HG03457 (cell line): ENCODE measurements around the gene KIF2C.
A peak's percentile ranks its signal among the peaks of the same experiment; 100 is the strongest.

Experiments used
- ATAC-seq: cut with Tn5 transposase; IDR thresholded peaks from one replicate; pipeline ENCODE4 v1.9.1; 2021; ENCODE audit warnings: moderate number of reproducible peaks; ENCODE audit not compliant: unreplicated experiment

The KIF2C gene

DNA sequence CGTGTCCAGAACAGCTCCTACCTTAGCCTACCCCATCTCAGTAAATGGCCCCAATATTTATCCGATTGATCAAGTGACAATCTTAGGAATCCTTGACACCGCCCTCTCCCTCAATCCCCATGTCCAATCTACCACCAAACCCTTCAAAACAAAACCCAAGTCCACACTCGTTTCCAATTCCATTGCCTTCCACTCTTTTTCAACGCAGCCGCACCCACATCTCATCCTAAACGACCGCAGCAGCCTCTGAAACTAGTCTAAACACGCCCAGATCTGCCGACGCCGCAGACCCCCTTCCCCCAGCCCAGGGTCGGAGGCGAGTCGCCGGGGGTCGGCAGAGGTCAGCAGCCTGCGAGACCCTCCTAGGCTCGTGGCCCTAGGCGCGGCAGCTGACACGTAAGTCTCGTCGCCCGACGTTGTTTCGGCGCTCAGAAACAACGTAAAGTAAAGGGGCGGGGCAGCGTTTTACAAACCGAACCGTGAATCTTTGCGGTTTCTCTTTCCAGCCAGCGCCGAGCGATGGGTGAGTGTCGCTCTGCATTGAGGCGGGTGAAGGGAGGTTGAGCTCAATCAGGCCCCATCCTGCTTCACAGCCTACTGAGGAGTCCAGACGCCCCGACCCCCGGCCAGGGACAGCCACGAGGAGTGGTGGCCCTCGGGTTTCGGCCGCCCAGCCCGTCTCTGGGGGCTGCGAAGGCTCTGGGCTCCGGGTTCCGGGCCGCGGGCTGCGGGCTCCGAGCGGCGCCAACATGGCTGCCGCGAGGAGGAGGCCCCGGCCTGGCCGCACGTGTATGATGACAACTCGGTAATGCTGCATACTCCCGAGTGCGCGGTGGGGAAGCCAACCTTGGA, 35.7 kb downstream of the KIF2C start, which contains the start of gene RPS8:
TSS of gene RPS8 (plus strand) at position 463 of the 852 bp plus-strand sequence. CDS start at position 520, 57 bp downstream.
- ATAC-seq = peak; percentile 63

DNA sequence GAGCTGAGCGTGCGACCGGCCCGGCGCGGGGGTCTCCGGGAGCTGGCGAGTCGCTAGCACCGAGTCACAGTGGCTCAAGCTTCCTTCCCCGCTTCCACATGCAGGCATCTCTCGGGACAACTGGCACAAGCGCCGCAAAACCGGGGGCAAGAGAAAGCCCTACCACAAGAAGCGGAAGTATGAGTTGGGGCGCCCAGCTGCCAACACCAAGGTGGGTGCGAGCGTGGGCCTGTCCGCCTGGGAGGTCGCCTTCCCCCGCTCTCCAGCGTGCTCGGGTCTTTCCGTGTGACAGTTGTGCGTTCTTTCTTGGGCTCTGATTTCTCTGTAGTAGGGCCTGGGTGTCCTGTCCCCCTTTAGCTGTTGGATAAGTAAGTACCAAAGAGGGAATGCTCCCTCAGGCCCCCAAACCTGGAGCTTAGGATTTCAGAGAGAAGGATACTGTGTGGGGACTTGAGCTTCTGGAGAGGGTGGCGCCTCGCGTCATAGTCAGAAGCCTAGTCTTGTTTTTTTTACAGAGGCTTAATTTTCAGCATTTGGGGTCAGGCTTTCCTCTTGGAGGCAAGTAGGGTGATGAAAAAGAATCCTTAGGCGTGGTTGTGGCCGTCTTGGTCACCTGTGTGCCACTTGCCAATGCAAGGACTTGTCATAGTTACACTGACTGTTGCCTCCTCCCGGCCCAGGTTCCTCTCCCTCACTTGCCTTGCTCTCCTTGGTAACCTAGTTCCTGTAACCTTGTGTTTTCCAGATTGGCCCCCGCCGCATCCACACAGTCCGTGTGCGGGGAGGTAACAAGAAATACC, 36.5 kb downstream of the KIF2C start:
- ATAC-seq = peak; percentile 6

DNA sequence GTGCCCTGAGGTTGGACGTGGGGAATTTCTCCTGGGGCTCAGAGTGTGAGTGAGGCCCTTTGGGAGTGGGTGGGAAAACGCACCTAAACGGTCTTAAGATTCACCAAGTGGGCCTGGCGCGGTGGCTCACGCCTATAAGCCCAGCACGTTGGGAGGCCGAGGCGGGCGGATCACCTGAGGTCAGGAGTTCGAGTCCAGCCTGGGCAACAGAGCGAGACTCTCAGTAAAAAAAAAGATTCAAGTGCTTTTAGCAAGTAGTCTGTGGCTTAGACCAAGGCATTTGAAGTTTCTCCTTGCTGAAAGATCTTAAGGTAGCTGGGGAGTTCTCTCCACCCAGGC, 37.1 kb downstream of the KIF2C start:
- ATAC-seq = no peak

DNA sequence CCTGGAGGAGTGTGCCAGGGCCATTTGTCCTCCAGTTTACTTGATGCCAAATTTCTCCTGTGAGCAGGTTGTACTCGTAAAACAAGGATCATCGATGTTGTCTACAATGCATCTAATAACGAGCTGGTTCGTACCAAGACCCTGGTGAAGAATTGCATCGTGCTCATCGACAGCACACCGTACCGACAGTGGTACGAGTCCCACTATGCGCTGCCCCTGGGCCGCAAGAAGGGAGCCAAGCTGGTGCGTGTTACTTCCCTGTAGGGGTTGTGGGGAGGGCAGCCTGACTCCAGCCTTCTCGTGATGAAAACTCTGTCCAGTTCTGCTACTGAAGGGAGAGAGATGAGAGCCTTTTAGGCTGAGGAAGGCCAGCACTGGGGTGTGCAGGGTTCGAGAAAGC, 37.9 kb downstream of the KIF2C start:
- no peak for ATAC-seq

DNA sequence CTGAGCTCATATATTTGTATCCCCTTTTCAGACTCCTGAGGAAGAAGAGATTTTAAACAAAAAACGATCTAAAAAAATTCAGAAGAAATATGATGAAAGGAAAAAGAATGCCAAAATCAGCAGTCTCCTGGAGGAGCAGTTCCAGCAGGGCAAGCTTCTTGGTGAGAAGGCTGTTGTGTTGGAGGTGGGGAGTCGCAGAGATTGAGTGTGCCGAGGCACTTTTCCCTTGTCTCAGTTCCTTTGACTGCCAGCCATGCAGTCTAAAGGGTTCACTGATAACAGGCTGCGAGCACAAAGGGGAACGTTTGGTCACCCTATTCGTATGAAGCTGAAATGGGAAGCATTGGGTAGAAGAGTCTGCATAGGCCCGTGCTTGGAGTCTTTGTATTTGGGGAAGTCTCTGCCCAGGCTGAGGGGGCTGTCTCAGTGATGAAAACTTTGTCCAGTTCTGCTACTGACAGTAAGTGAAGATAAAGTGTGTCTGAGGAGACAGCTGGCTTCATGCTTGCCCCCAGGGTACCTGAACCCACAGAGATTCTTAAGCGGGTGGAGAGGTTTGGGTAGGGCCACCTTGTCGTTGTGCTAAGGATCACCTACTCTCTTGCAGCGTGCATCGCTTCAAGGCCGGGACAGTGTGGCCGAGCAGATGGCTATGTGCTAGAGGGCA, 38.5 kb downstream of the KIF2C start:
- no peak for ATAC-seq

DNA sequence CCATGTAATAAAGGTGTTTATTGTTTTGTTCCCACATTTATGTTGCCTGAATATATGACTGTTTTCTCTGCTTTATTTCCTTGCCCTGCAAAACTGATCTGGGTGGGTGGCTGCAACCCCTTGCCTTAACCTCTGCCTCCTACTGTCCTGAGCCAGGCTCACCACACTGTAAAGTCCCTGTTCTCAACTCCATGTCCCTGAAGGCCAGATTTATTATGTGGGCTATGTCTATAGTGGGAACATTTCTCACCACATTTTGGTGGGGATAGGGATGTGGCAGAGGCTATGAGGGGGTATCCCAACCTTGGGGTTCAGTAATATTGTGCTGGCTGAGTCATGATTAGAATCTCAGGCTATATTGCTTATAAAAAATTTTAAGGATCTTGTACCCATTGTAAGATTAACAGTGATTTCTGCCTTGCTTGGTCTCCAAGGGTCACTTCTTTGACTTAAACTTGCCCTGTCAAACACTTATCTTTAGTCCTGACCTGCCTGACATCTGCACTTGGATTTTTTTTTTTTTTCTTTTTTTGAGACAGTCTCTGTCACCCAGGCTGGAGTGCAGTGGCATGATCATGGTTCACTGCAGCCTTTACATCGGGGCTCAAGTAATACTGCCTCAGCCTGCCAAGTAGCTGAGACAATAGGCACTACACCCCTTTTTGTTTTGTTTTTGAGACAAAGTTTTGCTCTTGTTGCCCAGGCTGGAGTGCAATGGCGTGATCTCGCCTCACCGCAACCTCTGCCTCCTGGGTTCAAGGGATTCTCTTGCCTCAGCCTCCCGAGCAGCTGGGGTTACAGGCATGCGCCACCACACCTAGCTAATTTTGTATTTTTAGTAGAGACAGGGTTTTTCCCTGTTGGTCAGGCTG, 39.3 kb downstream of the KIF2C start:
- no peak for ATAC-seq

DNA sequence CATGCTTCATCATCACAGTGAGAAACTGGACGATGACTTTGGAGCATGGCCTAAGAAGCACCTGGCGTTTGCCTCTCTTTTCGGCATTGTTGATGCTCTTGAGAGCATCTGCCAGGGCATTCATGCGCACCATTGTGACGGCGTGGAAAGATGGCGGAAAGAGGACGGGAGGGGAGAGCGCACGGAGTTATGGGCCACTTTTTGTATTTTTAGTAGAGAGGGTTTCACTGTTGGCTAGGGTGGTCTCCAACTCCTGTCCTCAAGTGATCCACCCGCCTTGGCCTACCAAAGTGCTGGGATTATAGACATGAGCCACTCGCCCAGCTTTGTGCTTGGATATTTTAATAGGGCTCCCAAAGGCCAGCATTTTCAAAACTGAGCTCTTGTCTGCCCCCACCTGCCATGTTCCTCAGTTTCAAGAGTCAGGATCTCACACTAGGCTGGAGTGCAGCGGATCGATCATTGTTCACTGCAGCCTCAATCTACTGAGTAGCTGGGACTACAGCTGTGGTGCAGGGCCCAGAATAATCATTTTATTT, 41.0 kb downstream of the KIF2C start:
- ATAC-seq = no peak

DNA sequence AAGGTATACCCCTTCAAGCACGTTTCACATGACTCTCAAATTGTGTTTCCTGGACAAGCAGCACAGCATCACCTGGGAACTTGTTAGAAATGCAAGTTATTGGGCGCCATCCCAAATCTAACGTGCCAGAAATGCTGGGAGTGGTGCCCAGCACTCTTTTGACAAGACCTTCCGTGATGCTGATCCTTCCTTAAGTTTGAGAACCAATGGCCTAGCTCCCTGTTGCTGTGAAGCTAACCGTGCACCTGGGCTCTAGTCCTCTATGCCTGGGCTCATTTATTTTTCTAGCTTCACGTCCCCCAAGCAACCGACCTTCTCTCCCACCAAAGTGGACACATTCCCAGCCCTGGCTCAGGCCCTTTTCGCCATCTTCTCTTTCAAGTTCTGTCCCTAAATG, 44.1 kb downstream of the KIF2C start:
- ATAC-seq = no peak

DNA sequence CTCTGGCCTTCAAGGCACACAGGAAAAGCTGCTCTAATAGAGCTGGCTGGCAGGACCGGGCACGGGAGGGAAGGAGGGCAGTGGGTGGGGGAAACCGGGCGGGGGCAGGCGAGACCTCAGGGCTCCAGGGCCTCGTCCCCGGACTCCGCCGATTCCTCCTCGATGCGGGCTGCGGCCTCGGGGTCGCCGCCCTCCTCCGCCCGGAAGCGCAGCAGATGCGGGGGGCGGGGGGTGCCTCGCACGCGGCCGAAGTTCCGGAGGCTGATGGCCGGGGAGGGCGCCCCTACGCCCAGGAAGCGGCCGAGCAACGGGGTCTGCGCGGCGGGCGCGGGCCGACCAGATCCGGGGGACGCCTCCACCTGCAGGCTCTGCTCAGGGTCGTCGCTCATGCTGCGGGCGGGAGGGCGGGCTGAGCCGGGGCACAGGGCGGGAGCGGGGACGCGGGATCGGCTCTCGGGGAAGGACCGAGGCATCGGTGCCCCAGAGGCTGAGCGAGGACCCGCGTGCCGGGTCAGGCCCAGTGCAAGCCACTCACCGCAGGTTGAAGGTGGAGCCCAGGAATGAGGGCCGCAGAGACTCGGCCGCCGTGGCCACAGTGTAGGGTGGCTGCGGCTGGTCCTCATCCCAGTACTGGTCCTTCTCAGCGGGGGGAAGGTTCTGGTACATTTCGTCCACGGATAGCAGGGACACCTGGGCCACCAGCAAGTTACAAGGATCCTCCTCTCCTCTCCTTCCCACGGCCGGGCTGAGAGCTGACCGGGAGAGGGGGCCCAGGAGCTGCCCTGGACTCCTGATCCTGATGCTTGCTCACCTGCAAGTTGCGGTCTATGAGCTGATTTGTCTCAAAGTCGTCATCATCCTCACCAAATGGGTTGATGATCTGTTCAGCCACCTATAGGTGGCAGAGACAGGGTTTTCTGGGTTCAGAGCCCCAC, 44.7 kb downstream of the KIF2C start:
- no peak for ATAC-seq

DNA sequence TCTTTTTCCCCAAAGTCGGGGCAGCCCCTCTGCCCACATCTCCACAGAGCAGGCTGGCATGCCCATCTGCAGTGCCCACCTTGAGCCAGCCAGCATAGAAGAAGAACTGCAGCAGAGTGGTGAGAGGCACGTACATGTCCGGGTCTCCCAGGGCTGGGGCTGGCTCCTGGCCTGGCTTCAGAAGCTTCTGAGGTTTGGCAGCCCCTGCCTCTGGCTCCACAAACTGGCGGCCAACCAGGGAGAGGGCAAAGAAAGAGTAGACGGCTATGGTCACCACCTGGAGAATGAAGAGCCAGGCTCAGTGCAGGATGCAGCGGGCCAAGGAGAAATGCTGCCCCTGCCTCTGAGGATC, 45.4 kb downstream of the KIF2C start:
- no peak for ATAC-seq

DNA sequence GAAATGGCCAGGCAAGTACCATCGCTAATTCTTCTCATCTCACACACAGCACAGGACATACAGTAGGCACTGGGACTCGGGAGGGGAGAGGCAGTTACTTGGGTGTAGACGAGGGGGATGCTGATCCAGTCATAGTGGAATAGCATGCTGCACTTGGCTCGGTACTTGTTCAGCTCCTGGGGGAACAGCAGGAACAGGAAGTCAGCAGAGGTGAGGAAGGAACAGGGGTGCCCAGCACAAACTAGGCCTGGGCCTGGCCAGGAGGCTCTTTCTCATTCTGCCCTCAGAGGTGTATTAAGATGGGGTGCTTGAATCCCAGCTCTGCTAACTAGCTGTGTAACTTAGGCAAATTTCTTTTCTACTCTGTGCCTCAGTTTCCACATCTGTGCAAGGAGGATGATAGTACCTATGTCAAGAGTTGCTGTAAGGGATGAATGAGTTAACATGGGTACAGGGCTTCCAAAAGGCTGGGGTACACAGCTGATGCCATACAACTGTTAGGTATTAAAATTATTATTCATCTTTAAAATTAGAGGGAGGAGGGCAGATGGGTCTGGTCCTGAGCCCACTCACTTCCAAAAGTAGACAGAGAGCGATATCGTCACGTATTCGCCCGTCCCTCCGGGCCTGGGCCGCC, 46.0 kb downstream of the KIF2C start:
- ATAC-seq = no peak

DNA sequence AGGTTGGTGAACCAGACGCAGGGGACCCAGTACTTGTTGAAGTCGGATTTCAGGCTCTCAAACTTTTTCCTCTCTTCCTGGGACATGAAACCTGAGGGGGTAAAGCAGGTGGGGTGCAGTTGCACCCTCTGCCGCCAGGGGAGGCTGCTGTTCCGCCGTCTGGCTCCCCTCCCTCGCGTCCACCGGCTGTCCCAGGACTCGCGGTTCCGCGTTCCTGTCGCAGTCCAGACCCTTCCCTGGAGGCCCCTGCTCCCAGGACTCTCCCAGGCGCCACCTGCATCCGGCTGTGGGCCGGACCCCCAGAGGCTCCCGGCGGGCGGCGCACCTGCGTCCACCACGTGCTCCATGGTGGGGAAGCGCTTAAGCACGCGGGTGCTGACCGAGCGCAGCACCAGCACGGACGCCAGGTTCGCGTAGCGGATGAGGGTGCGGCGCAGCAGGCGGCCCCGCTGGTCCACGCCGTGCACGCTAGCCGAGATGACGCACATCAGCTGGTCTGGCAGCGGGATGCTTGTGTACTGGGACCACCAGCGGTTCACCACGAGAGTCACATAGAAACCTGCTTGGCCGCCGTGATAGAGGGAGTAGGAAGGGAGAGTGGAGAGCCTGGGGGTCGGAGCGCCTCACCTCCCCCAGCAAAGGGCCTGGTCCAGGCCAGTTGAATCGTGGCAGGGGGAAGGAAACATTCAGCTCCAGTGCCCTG, 46.7 kb downstream of the KIF2C start:
- no peak for ATAC-seq

DNA sequence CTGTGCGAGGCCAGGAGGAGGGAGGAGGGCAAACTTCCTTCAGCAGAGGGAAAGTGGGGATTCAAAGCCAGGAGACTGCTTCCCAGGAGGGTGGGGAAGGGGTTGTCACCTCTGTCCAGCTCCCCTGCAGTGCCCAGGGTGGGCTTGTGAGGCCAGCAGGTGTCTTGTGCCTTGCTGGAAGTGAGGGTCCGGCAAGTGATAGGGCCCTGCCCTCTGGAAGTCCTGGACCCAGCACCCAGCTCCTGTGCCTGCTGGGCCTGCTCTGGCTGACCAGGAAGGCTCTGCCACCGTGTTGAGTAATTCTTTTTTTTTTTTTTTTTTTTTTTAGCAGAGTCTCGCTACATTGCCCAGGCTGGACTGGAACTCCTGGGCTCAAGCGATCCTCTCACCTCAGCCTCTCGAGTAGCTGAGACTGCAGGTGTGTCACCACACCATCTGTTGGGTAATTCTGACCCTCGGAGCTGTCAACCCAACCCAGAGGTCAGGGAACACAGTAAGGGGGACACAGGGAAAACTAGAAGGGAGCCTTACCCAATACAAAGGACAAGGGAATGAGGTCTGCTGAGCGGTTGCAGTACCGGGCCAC, 47.3 kb downstream of the KIF2C start:
- ATAC-seq = no peak

DNA sequence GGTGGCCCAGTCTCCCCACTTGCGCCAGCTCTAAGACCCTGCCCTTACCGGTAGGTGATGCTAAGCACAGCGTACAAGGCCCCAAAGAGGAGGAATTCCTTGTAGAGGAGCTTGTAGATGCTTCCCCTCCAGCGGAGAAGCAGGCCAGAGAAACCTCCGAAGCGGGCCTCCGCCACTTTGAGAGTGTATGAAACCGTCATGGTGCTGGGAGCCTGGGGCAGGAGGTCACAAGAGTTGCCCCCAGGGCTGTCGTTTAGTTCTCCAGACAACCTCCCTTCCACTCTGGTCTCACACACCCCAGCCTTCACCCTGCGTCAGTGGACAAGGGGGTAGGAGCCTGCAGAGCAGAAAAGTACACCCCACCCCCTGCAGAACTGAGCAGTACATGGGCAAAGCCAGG, 47.9 kb downstream of the KIF2C start:
- ATAC-seq = no peak

DNA sequence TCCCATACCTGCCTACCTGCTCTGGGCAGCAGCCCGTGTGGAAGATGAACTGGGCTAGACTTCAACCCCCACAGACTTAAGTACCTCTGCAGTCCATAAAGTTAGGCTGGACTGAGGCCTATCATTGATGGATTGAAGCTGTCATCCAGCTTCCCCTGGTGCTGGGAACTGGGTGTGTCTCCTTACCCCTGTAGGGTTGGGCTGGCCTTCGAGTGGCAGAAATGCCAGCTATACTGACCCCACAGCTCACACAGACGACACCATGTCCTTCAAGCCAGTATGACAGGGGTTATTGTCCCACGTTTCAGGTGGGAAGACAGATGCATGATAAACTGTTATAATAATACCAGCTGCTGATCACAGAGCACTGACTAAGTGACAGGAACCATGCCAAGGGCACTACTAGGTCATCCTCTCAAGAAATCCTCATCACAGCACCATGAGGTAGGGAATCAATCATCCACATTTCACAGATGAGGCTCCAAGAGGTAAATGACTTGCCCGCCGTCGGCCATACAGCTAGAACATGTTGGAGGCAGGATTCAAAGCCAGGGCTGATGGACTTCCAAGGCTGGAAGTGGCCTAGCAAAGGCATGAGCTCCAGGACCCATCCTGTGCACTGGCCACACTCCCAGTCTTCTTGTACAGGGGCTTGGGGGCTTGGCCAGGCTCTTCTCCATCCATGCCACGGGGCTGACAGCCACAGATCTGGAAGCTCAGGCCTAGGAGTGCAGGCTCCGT, 48.7 kb downstream of the KIF2C start, which contains the start of gene BEST4:
TSS of gene BEST4 (minus strand) at position 51 of the 741 bp plus-strand sequence. CDS start 465 bp downstream, outside the sequence.
- no peak for ATAC-seq

DNA sequence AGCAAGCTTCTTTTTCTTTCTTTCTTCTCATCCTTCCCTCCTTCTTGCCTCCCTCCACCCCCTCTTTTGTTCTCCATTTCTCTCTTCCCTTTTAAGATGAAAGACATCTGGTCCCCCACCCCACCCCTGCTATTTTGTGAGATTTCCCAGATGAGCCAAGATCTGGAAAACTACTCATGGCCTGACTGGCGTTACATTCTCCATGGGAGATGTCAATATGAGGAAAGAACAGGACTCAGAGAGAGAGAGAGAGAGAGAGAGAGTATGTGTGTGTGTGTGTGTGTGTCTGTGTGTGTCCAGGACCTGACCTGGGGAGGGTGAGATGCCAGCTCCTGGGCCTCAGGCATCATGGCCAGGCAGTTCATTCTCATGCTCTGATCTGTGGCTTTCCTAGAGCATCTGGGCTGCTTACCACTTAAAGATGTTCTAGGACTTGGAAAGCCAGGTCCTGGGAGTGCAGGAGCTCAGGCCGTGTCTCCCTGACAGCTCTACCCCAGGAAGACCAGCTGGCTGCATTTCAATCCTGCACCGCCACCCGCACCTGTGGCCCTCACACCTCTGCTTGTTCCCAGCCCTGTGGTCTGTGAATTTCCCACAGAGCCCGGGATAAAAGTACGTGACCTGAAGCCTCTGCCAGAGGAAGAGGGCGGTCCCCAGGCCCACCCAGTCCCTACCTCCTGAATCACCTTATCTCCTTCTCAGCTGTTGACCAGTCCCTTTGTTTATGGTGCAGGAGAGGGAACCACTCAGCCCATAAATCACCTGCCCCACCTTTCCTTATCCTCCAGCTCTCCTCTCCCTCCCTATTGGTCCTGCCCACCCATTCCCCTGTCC, 51.5 kb downstream of the KIF2C start:
- no peak for ATAC-seq
